HUES64 (cell line): ENCODE measurements around the gene APPL2.

Experiments used
- H3K27ac ChIP-seq: 2 replicates; pipeline ENCODE4 v1.7.0; 2013; ENCODE audit warnings: low read depth, low read length, inconsistent platforms
- H3K27me3 ChIP-seq: 2 replicates; pipeline ENCODE4 v1.6.1; 2013; ENCODE audit warnings: mild to moderate bottlenecking, low read length; ENCODE audit not compliant: insufficient read depth
- H3K36me3 ChIP-seq: 2 replicates; pipeline ENCODE4 v1.6.1; 2013; ENCODE audit warnings: mild to moderate bottlenecking, low read length; ENCODE audit not compliant: insufficient read depth
- H3K4me1 ChIP-seq: 2 replicates; pipeline ENCODE4 v1.6.1; 2013; ENCODE audit warnings: mild to moderate bottlenecking, low read length, moderate library complexity; ENCODE audit not compliant: insufficient read depth
- H3K4me3 ChIP-seq: 2 replicates; pipeline ENCODE4 v1.5.1; 2013; ENCODE audit warnings: mild to moderate bottlenecking, low read length, moderate library complexity
- H3K9ac ChIP-seq: 2 replicates; pipeline ENCODE4 v1.6.1; 2013; ENCODE audit warnings: mild to moderate bottlenecking, low read depth, low read length
- H3K9me3 ChIP-seq: 2 replicates; pipeline ENCODE4 v1.6.1; 2013; ENCODE audit warnings: low read depth, low read length; ENCODE audit not compliant: insufficient read depth
- WGBS: fragments of 150-250, 120-280 bp; methylation state at CpG from one replicate; pipeline ENCODE4 v1.1.7; 2013; ENCODE audit warnings: missing lambda C conversion rate; 5-methylcytosine and 5-hydroxymethylcytosine counted together

APPL2 gene

DNA sequence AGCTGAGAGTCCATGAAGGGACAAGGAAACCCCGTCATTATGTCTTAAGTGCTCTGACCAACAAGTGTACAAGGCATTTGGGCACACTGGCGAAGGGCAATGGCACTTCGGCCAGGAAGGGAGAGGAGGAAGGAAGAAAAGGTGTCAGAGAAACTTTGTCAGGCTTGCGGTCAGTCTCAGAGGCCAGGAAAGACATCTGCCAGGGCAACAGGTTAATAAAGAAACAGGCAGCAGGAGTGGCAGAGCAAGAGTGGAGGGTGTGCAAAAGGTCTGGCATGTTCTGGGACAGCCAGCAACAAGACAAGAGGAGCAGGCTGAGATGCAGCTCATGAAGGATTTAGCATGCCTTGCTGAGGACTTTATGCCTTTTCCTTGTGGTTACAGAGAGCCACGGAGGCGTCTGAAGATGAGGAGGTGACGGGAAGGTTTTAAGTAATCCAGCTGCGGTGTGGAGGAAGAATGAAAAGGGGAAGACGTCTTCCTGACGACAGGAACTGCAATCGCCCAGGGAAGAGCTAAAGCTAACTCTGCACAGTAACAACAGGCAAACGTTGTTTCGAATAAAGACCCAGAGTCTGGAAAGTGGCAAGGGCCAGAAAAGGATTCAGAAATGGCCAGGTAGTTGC lies 13.1 kb downstream of the APPL2 start:
- peaks cover 33% of the 10 kb centered on the region for H3K36me3 ChIP-seq
- no peaks in the 10 kb centered on the region for H3K4me1 ChIP-seq
- H3K27ac ChIP-seq = no peak overlapping the region
- no peaks in the 10 kb centered on the region for H3K27me3 ChIP-seq
- H3K9ac ChIP-seq = no peak overlapping the region
- no peaks in the 10 kb centered on the region for H3K9me3 ChIP-seq
- WGBS = 95% methylated on average over 13 of the region's 13 CpGs
- H3K4me3 ChIP-seq = no peak overlapping the region

DNA sequence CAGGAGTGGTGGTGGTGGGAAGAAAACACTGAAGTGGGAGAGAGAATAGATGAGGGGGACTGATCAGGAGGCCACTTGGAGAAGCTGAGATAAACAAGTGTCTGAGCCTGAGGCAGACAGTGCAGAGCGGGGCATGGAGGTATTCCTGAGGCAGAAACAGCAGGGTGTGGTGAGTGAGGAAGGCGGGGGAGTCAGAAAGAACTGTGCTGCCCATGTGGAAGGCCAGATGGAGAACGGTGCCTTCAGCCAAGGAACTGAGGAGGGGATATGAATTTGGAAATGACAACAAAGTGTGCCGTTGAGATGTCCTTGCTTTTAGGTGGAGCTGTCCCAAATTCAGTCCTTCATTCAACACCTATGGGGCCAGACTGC lies 13.7 kb downstream of the APPL2 start:
- no peak overlapping the region for H3K4me3 ChIP-seq
- H3K4me1 ChIP-seq = no peaks in the 10 kb centered on the region
- H3K9ac ChIP-seq = no peak overlapping the region
- H3K27me3 ChIP-seq = no peaks in the 10 kb centered on the region
- H3K9me3 ChIP-seq = no peaks in the 10 kb centered on the region
- no peak overlapping the region for H3K27ac ChIP-seq
- peaks cover 28% of the 10 kb centered on the region; the same call in 1 of the 2 replicates for H3K36me3 ChIP-seq
- 72% methylated on average over 4 of the region's 4 CpGs for WGBS

DNA sequence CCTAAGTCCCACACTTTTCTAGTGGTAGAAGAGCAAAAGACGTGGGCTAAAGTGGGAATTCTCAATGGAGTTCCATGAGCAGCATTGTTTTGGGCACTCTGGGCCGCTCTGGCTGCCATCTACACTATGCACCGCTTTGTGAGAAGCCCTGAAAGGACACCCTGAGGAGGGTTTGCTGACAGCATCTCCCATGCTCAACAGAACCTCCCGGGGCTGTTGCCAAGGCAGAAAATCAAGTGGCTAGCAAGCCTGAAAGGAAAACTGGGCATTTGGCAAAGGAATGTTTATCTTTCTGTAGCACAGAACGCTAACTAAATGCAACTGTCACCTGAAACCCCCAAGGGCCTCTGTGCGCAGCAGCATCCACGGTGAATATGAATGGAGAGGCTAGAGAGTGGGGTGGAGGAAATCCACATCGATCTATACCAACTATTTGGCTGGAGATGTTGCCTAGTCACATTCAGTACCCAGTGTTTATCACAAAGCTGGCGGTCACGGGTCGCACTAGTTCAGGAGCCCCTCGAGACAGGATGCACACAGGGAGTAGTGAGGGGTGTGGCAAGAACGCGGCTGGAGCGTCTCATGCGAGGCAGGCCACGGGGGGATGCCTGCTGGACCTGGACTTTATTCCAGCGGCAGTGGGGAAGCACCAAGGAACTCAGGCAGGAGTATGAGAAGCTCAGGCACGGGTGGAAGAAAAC lies 14.2 kb downstream of the APPL2 start:
- Histone ChIP-seq H3K9me3 (no peaks in the 10 kb centered on the region), H3K27me3 (no peaks in the 10 kb centered on the region), H3K9ac (no peak overlapping the region), H3K4me3 (no peak overlapping the region), H3K36me3 (peaks cover 30% of the 10 kb centered on the region; the same call in 1 of the 2 replicates), H3K4me1 (no peaks in the 10 kb centered on the region), H3K27ac (no peak overlapping the region)
- 90% methylated on average over 19 of the region's 19 CpGs for WGBS

DNA sequence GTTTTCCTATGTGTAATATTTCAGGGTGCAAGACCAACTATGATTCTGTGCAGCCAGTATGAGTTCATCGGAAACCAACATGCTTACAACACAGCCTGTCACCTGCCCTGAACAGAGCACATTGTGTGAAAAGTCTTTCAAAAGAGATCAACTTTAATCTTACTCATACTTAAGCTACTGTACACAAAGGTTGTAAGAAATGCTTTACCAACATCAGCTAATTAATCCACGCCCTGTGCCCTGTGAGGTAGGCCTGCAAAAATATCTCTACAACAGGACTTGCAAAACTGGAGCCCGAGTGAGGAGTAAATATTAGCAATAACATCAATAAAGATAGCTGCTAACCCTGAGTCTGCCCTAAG lies 15.1 kb downstream of the APPL2 start:
- Histone ChIP-seq H3K27me3 (no peaks in the 10 kb centered on the region), H3K9me3 (no peaks in the 10 kb centered on the region), H3K27ac (no peak overlapping the region), H3K36me3 (peaks cover 31% of the 10 kb centered on the region), H3K4me3 (no peak overlapping the region), H3K4me1 (no peaks in the 10 kb centered on the region), H3K9ac (no peak overlapping the region)
- 91% methylated on average over 2 of the region's 3 CpGs for WGBS

DNA sequence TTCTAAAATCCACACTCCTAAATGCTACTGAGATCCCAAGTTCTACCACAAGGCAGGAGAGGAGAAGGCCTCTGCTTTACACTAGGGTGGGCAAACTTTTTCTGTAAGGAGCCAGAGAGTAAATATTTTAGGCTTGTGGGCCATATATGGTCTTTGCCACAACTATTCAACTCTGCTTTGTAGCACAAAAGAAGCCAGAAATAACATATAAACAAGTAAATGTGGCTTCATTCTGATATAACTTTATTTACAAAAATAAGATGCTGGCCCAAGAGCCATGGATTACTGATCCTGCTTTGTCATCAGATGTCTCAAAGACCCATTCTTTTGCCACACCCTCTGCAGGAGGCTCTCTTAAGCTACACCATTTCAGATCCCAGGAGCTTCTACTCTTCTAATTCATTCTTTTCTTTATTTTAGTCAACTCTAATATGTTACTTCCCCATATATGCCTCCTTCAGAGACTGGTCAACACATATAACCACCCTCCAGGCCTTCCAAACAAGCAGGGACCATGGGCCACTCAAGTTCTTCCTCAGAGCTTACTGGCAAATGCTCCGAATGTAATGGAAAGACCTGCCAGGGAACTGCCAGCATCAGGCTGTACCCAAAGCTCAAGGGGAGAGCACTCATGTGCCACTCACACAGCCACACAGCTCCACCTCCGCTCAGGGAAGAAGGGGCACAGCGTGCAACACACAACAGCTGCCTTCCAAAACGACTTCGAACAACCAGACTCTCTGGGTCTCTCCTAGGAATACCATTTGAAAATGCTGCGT lies 15.6 kb downstream of the APPL2 start:
- Histone ChIP-seq H3K9me3 (no peaks in the 10 kb centered on the region), H3K27ac (no peak overlapping the region), H3K4me3 (no peak overlapping the region), H3K9ac (no peak overlapping the region), H3K36me3 (peaks cover 33% of the 10 kb centered on the region), H3K4me1 (no peaks in the 10 kb centered on the region), H3K27me3 (no peaks in the 10 kb centered on the region)
- WGBS = 98% methylated on average over 6 of the region's 6 CpGs

DNA sequence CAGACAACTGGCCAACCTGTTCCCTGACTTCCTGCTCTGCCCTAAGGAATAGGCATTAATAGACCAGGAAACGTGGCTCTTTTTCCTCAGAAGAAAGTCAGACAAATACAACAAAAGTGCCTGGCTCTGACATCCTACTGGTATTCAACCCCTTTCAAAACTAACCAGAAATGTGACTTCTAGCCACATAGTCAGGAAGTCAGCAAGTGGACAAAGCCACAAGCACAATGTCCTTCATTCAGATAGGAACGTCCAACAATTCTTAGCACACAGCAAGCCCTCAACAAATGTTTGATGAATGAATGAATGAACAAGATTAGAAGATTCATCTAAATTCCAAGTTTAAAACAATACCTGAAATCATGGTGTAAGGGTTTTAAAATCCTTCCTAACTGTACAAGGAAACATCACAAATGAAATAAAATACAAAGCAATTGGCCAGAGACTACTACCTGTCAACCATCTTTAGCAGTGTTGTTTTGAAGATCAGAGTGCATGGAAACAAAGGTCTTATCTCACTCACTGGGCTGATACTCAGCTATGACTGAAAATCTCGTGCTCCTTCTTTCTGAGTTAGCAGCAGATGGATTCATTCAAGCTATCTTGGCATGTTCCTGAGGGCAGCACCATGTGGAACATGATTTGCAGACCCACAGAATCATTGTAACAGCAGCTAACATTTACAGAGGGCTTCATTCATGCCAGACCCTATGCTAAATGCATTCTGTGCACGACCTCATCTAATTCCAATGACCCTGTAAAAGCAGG lies 16.5 kb downstream of the APPL2 start:
- Histone ChIP-seq H3K9me3 (no peaks in the 10 kb centered on the region), H3K27ac (no peak overlapping the region), H3K9ac (no peak overlapping the region), H3K36me3 (peaks cover 32% of the 10 kb centered on the region), H3K27me3 (no peaks in the 10 kb centered on the region), H3K4me3 (no peak overlapping the region), H3K4me1 (peaks cover 4% of the 10 kb centered on the region; the same call in 1 of the 2 replicates)
- WGBS = 86% methylated on average over 4 of the region's 4 CpGs

DNA sequence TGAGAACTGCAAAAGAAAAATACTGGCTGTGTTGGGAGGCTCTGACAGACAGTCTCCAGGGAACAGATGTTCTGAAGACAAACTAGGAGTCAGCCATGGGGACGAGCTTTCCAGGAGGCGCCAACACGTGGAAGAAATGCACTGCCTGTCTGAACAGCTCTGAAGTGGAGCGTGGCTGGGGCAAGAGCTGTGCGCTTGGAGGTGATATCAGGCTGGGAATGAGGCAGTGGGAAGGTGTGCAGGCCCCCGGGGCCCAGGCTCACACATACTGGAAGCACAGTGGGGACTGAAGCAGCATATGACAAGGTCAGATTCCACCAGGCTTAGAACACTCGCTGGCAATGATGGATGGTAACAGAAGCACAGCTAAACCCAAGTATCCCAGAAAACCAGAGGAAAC lies 17.5 kb downstream of the APPL2 start:
- Histone ChIP-seq H3K4me1 (peaks cover 4% of the 10 kb centered on the region; the same call in 1 of the 2 replicates), H3K27ac (no peak overlapping the region), H3K27me3 (no peaks in the 10 kb centered on the region), H3K36me3 (peaks cover 26% of the 10 kb centered on the region), H3K9ac (no peak overlapping the region), H3K9me3 (no peaks in the 10 kb centered on the region), H3K4me3 (no peak overlapping the region)
- WGBS = 84% methylated on average over 7 of the region's 7 CpGs

DNA sequence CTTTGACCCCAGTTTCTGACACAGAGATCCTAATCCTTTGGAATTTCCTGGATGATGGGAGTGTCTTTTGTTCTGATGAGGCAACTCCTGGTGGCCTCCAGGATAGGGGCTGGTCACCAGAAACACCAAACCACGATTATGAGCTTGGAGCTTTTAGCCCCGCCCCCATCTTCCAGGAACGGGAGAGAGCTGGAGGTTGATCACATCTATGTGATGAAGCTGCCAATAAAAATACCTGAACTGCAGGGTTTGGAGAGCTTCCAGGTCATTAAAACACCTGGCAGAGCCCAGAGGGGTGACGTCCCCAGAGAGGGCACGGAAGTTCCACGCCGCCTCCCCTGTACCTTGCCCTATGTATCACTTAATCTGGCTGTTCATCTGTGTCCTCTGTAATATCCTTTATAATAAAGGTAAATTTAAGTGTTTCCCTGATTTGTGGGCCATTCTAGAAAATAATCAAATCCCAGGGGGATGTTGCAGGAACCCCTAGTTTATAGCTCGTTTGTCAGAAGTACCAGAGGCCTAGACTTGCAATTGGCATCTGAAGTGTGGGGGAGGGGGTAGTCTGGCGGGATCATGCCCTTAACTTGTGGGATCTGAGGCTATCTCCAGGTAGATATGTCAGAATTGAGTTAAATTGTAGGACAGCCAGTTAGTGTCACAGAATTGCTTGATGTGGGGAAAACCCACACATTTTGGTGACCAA lies 21.2 kb downstream of the APPL2 start:
- Histone ChIP-seq H3K9me3 (no peaks in the 10 kb centered on the region), H3K36me3 (peaks cover 27% of the 10 kb centered on the region), H3K27ac (no peak overlapping the region), H3K27me3 (no peaks in the 10 kb centered on the region), H3K4me1 (peaks cover 4% of the 10 kb centered on the region; the same call in 1 of the 2 replicates), H3K4me3 (no peak overlapping the region), H3K9ac (no peak overlapping the region)
- 93% methylated on average over 9 of the region's 9 CpGs for WGBS

DNA sequence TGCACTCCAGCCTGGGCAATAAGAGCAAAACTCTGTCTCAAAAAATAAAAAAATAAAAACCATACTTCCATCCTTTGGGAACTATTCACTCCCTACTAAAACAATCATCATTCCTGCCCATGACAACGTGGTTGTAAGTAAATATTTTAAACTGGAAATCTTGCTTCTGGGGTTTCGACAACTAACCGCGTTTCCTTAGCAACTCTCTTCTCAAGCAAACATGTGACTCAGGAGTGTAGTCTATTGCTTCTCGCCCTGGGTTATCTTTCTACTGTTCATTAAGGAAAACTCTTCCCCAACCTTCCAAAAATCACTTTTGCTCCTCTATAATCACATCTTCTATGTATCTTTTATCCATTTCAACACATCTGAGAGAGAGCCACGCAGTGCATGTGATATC lies 21.8 kb downstream of the APPL2 start:
- 98% methylated on average over 5 of the region's 6 CpGs for WGBS
- no peak overlapping the region for H3K27ac ChIP-seq
- no peaks in the 10 kb centered on the region for H3K9me3 ChIP-seq
- no peak overlapping the region for H3K9ac ChIP-seq
- H3K36me3 ChIP-seq = peaks cover 23% of the 10 kb centered on the region
- no peaks in the 10 kb centered on the region for H3K27me3 ChIP-seq
- H3K4me1 ChIP-seq = peaks cover 4% of the 10 kb centered on the region; the same call in 1 of the 2 replicates
- H3K4me3 ChIP-seq = no peak overlapping the region

DNA sequence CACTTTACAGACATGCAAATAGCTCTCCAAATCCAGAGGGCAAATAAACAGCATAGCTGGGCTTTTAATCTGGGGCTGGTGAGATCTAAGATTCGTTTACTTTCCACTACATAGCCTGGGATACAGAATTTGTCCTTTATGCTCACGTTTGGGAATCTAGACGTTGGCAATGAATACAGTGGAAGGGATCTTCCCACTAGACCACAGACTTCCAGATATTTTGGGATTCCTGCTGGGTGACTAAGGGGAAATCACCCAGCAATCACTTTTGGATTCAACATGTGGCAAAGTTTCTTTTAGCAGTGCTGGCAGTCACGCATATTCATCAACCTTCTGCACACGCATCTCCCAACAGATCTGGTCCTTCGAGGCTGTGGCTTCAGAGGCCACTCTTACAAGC lies 23.5 kb downstream of the APPL2 start:
- whole genome bisulfite sequencing = 82% methylated on average over 6 of the region's 6 CpGs
- peaks cover 4% of the 10 kb centered on the region; the same call in 1 of the 2 replicates for H3K4me1 ChIP-seq
- peaks cover 24% of the 10 kb centered on the region for H3K36me3 ChIP-seq
- no peak overlapping the region for H3K4me3 ChIP-seq
- H3K27ac ChIP-seq = no peak overlapping the region
- no peak overlapping the region for H3K9ac ChIP-seq
- H3K9me3 ChIP-seq = no peaks in the 10 kb centered on the region
- H3K27me3 ChIP-seq = no peaks in the 10 kb centered on the region
